Activated naive CD4-positive, alpha-beta T cell treated with anti-CD3 and anti-CD28 coated beads, Interleukin-2, amount 50 U/mL, for 16 hours (primary cell): ENCODE data around the gene ADAT3.
A peak's percentile ranks its signal among the peaks of the same experiment; 100 is the strongest.
"Not testable (repeated sequence)": the region's sequence is repeated elsewhere in the genome, so short reads cannot be mapped to it uniquely, and the experiment has no call there.

Experiments
- DNase-seq: peaks from one replicate; pipeline ENCODE4 v3.0.0-alpha.2; 2020

ADAT3 gene

DNA sequence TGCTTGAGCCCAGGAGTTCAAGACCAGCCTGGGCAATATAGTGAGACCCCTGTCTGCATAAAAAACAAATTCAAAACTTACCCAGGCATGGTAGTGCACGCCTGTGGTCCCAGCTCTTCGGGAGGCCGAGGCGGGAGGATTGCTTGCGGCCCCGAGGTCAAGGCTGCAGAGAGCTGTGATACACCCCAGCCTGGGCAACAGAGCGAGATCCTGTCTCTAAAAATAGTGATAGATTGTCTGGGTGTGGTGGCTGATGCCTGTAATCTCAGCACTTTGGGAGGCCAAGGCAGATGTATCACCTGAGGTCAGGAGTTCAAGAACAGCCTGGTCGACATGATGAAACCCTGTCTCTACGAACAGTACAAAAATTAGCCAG, 37.9 kb upstream of the ADAT3 start:
- no peak for DNase-seq

- DNase-seq, result no peak
Observed at GRCh38 chr19:1868971-1869370, 36.2 kb upstream of the ADAT3 start.

GRCh38 chr19:1871140-1871597, 34.0 kb upstream of the ADAT3 start:
- DNase-seq, result no peak

- no peak for DNase-seq
Observed at GRCh38 chr19:1871630-1872029, 33.6 kb upstream of the ADAT3 start.

- DNase-seq, result no peak
Observed at GRCh38 chr19:1872807-1873523, 32.2 kb upstream of the ADAT3 start.

DNA sequence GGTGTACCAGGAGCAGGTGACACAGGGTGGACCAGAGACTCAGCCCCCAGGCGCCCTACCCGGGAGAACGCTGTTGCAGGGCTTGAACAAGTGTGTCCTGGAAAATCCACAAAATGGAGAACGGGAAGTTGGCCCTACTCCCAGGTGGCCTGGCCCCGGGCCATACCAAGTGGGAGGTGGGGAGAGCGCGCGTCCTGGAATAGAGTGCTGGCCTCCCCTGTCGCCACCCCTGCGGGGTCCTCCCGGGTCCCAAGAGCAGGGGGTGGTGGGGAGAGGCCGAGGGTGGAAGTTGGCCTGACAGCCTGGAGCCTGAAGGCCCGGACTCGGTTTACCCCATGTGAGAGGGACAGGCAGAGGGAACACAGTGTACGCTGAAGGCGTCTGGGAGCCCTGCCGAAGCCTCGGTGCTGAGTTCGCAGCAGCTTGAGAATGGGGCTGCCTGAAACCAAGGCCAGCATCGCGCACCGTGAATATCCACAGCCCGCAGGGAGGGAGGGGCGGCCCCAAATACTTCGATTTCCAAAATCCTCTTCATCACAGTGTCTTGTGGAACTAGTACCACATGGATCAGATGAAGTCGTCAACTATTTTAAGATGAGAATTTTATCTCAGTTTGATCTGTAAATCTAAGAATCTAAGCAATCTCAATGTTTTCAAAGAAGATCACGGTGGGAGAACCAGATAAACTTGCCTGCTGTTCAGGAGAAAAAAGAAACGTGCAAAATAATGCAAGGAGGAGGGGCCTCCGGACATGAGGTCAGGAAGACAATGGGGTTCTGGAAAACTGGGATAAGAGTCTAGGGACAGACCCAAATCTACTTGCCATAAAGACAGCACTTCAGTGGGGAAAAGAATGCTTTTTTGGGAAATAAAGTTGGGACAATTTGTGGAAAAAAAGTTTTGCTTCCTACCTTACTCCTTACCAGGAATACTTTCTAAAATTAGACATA, 31.4 kb upstream of the ADAT3 start:
- no peak for DNase-seq

DNA sequence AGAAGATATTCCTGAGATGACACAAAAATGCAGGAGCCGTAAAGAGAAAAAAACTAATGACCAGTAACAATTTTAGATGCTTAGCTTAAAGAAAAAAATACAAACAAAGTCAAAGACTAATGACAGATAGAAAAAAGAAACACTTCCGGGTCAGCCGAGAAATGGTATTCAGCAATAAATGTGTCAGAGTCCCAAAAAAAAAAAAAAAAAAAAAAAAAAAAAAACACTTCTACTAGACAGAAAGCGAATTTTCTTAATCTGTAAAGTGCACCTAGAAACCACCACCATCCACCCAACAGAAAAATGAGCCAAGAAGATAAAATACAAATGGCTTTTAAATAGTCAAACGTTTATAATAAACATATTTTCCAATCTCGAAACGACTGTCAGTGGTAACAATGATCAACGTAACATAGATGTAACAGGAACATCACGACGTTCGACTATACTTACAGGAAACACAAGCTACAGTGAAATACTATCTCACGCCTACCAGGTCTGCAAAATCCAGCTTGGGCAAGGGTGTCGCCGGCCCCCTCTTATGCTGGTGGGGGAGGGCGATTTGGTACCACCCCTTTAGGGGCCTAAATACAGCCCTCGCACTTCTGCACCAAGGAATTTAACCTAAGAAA, 30.5 kb upstream of the ADAT3 start:
- DNase-seq, result no peak

- not testable (repeated sequence) for DNase-seq
Observed at GRCh38 chr19:1875265-1875645, 29.9 kb upstream of the ADAT3 start.

- peak; percentile 87 for DNase-seq
Observed at GRCh38 chr19:1875646-1876495, 29.3 kb upstream of the ADAT3 start.

DNA sequence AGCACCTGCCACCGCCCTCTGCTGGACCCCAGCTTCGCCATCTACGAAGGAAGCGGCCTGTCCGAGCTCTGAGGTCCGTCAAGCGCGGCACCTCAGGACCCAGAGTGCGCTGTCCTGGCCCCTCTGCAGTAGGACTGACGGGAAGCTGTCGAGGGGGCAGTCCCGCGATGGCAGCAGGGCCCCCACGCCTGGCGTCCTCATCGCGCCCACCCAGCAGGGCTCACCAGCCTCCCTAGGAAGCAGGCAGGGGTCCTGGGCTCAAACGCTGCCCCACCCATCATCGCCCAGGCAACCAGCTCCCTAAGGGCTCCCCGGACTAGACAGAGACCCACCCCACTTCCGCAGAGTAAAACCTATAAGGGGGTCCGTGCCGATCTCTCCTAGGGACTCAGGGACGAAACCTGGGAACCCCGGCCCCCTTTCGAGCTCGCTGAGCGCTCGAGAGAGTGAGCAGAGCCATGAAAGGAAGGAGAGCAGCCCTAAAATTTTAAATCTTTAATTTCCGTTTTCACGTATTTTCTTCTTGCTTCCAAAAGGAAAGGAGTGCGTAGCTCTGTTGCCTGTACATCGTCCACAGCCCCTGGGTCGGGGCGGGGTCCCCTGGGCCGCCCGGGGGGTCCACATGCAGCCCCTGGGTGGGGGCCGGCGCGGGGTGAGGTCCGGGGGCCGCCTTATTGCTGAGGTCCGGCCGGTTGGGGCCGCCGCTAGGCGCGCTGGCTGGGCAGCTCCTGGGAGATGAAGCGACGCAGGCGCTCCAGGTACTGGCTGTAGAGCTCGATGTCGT, 28.5 kb upstream of the ADAT3 start:
- not testable (repeated sequence) for DNase-seq

- not testable (repeated sequence) for DNase-seq
Observed at GRCh38 chr19:1877280-1877660, 27.9 kb upstream of the ADAT3 start.

DNA sequence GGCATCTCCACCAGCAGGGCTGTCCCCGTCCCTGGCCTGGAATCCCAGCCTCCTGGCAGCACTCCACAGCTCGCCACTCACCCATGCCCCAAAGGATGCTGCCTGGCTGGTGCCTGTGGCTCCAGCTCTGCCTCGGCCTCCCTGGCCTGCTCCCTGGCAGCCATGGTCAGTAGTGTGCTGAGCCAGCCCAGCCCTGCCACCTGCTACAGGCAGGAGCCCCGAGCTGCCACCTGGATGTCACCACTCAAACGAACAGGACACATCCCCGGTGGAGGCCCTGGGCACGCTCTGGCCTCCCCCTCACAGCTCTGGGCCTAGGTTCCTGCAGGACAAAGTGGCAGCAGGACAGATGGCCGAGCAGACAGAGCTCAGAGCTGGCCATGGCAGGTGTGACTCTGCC, 26.6 kb upstream of the ADAT3 start:
- not testable (repeated sequence) for DNase-seq

GRCh38 chr19:1879982-1880381, 25.2 kb upstream of the ADAT3 start:
- DNase-seq, result not testable (repeated sequence)

- no peak for DNase-seq
Observed at GRCh38 chr19:1880611-1881392, 24.4 kb upstream of the ADAT3 start.

GRCh38 chr19:1881393-1882088, 23.7 kb upstream of the ADAT3 start:
- DNase-seq, result not testable (repeated sequence)

DNA sequence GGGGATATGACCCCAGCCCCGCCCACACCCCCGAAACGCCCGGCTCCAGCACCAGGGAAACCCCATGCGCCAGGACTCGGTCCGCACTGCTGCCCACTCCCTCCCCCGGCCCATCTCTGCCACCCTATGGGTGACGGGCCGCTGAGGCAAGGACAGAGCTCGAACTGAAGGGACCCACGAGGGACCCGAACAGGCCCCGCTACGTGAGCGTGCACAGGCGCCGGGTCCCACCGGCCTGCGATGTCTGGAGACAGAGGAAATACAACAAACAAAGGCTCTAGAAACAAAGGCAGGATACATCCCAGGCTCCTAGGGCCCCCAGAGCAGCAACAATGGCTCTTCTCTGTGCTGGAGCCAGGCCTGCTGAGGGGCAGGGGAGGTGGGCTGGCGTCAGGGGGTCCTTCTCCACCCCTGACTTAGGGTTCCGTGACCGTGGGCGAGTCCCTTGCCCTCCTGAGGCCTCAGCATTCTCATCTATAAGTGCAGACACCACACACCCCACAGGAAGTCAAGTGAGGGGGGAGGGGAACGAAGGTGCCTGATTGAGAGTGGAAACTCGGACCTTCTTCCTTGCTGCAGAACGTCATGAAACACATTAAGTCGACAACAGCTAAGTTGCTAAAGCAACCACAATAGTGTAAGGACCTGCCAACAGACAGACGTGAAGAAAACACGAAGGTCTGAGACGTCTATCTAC, 23.0 kb upstream of the ADAT3 start:
- DNase-seq, result peak; percentile 52

GRCh38 chr19:1882786-1883692, 22.2 kb upstream of the ADAT3 start:
- DNase-seq, result no peak

GRCh38 chr19:1883784-1884183, 21.4 kb upstream of the ADAT3 start:
- DNase-seq, result no peak
